Keratinocyte (primary cell): Measurements from ENCODE around the gene KRTAP10-6. TPM values are rescaled to one million over a fixed set of nuclear protein-coding genes. Genes with fewer than 3 reads are reported as not detected.
"Not testable (repeated sequence)": the region's sequence is repeated elsewhere in the genome, so short reads cannot be mapped to it uniquely, and the experiment has no call there.

Experiments used
- DNase-seq: peaks from one replicate; pipeline ENCODE4 v3.0.0-alpha.2; 2011; ENCODE audit warnings: low read depth, missing footprints, low spot score
- FAIRE-seq: peaks from 2 replicates; lab custom pipeline; 2011; peaks lifted over from hg19 to GRCh38; lab: Jason Lieb, UNC
- H2AFZ ChIP-seq: 2 replicates; pipeline ENCODE4 v1.6.0; 2012; ENCODE audit warnings: low read length, control low read depth, inconsistent platforms; ENCODE audit not compliant: control insufficient read depth
- H3K27ac ChIP-seq: 2 replicates; pipeline ENCODE4 v1.5.1; 2011; ENCODE audit warnings: low read length; ENCODE audit not compliant: control insufficient read depth, insufficient read depth
- H3K27me3 ChIP-seq: 3 replicates; pipeline ENCODE4 v1.6.0; 2011; ENCODE audit warnings: low read length; ENCODE audit not compliant: control insufficient read depth, insufficient read depth; ENCODE audit errors: extremely low read depth
- H3K36me3 ChIP-seq, 2 experiments: 2 replicates in 1 of 2; 3 replicates in 1 of 2; pipeline ENCODE4 v1.5.1; 2011; ENCODE audit warnings: low read length in 2 of 2, mild to moderate bottlenecking in 1 of 2; ENCODE audit not compliant: control insufficient read depth in 2 of 2, insufficient read depth in 2 of 2; ENCODE audit errors: extremely low read depth in 1 of 2
- H3K4me1 ChIP-seq: 3 replicates; pipeline ENCODE4 v1.5.1; 2011; ENCODE audit warnings: low read length; ENCODE audit not compliant: control insufficient read depth, insufficient read depth; ENCODE audit errors: extremely low read depth
- H3K4me2 ChIP-seq: 3 replicates; pipeline ENCODE4 v1.6.0; 2011; ENCODE audit warnings: low read depth, low read length; ENCODE audit not compliant: control insufficient read depth, insufficient read depth; ENCODE audit errors: extremely low read depth
- H3K4me3 ChIP-seq, 3 experiments: fragments of 200-600 bp in 1 of 3; sonication (generic) in 1 of 3; 2 replicates in 2 of 3; 3 replicates in 1 of 3; pipeline ENCODE4 v1.5.1; 2011 to 2016; ENCODE audit warnings: low read length in 3 of 3, mild to moderate bottlenecking in 3 of 3, control low read depth in 2 of 3, inconsistent platforms in 1 of 3, low read depth in 1 of 3, mixed read lengths in 1 of 3, mixed run types in 1 of 3, moderate library complexity in 1 of 3; ENCODE audit not compliant: control insufficient read depth in 2 of 3, insufficient read depth in 2 of 3; ENCODE audit errors: extremely low read depth in 1 of 3
- H3K79me2 ChIP-seq: 2 replicates; pipeline ENCODE4 v1.6.0; 2012; ENCODE audit warnings: low read length; ENCODE audit not compliant: control insufficient read depth, insufficient read depth
- H3K9ac ChIP-seq: 3 replicates; pipeline ENCODE4 v1.6.0; 2011; ENCODE audit warnings: low read length; ENCODE audit not compliant: control insufficient read depth, insufficient read depth; ENCODE audit errors: extremely low read depth
- H3K9me1 ChIP-seq: 3 replicates; pipeline ENCODE4 v1.6.0; 2011; ENCODE audit warnings: low read length; ENCODE audit not compliant: control insufficient read depth, insufficient read depth; ENCODE audit errors: extremely low read depth
- H3K9me3 ChIP-seq: 2 replicates; pipeline ENCODE4 v1.5.1; 2012; ENCODE audit warnings: low read depth, low read length; ENCODE audit not compliant: control insufficient read depth
- H4K20me1 ChIP-seq: 3 replicates; pipeline ENCODE4 v1.6.0; 2011; ENCODE audit warnings: low read length; ENCODE audit not compliant: control insufficient read depth, insufficient read depth; ENCODE audit errors: extremely low read depth
- EZH2 ChIP-seq: IDR thresholded peaks from one replicate; pipeline ENCODE4 v1.6.1; 2012; ENCODE audit warnings: inconsistent platforms, mild to moderate bottlenecking, low read length, moderate library complexity
- dilution Hi-C: fragments of 300-500 bp; cut with MboI; formaldehyde crosslinking; loops from one replicate; pipeline ENCODE4 v1.7.0; 2020; ENCODE audit warnings: low sequenced_read_pairs; ENCODE audit not compliant: extremely low pct_ligation_motif_present
- polyA plus RNA-seq, 5 experiments: library from polyadenylated mRNA; depleted of rRNA in 3 of 5; stranded (reverse) in 3 of 5; stranded (forward) in 1 of 5; unstranded in 1 of 5; fragments of >200 nt; gene quantifications; 1 replicate in 1 of 5; 2 replicates in 3 of 5; 3 replicates in 1 of 5; pipeline versions ENCODE4 v1.2.1 to v1.2.3, GENCODE V29; 2011 to 2012; ENCODE audit warnings: missing spikeins in 2 of 5, low read depth in 1 of 5, low replicate concordance in 1 of 5
- TF ChIP-seq, protein P1 (sequence below), 3 experiments: IDR thresholded peaks in 1 of 3; conservative IDR thresholded peaks in 1 of 3; optimal IDR thresholded peaks in 1 of 3; 2 replicates in 2 of 3; 3 replicates in 1 of 3; pipeline versions ENCODE3 to v1.5.1; 2011; ENCODE audit warnings: low read length in 3 of 3, mild to moderate bottlenecking in 3 of 3, moderate library complexity in 2 of 3, control low read depth in 1 of 3, inconsistent platforms in 1 of 3; ENCODE audit not compliant: insufficient read depth in 2 of 3; ENCODE audit errors: extremely low read depth in 1 of 3

Gene KRTAP10-6
- polyA plus RNA-seq, 1 donor (not counting 4 experiments of a cell fraction or from before 2014, with no cell fraction given) = not detected

DNA sequence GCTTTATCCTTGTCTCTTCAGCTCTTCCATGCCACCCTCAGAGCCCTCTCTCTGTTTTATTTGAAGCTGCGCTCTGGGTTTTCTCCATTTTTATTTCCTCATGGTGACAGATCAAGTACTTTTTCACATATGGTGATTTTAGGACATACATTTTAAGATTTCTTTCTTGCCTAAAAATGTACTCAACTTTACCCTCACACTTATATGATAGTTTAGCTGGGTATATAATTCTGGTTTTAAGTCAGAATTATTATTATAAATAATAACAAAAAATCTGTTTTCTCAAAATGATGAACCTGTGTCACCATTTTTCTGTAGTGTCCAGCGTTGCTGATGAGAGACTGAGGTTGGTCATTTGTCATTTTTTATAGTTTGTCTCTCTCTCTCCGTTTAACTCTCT lies 11.1 kb downstream of the KRTAP10-6 start:
- peaks cover 11% of the 10 kb centered on the region for H3K9me3 ChIP-seq
- TF ChIP-seq, protein P1, sequence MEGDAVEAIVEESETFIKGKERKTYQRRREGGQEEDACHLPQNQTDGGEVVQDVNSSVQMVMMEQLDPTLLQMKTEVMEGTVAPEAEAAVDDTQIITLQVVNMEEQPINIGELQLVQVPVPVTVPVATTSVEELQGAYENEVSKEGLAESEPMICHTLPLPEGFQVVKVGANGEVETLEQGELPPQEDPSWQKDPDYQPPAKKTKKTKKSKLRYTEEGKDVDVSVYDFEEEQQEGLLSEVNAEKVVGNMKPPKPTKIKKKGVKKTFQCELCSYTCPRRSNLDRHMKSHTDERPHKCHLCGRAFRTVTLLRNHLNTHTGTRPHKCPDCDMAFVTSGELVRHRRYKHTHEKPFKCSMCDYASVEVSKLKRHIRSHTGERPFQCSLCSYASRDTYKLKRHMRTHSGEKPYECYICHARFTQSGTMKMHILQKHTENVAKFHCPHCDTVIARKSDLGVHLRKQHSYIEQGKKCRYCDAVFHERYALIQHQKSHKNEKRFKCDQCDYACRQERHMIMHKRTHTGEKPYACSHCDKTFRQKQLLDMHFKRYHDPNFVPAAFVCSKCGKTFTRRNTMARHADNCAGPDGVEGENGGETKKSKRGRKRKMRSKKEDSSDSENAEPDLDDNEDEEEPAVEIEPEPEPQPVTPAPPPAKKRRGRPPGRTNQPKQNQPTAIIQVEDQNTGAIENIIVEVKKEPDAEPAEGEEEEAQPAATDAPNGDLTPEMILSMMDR (optimal IDR thresholded peaks at IDR 0.05 in 1 of 3, IDR thresholded peaks at IDR 0.05 in 1 of 3, conservative IDR thresholded peaks at IDR 0.05 in 1 of 3; ENCODE audit: extremely low read depth in 1 of 3, insufficient read depth in 2 of 3, low read length in 3 of 3) = no peak
- TF ChIP-seq EZH2 = no peak
- no peaks in the 10 kb centered on the region for H3K4me1 ChIP-seq
- H3K4me2 ChIP-seq = no peak overlapping the region
- DNase-seq (no peak), FAIRE-seq (no peak)
- dilution Hi-C loops = no loop called here
- H3K4me3 ChIP-seq = no peak overlapping the region
- H3K27me3 ChIP-seq = no peaks in the 10 kb centered on the region
- no peaks in the 10 kb centered on the region for H3K9me1 ChIP-seq
- no peaks in the 10 kb centered on the region for H3K79me2 ChIP-seq
- H4K20me1 ChIP-seq = no peaks in the 10 kb centered on the region
- no peaks in the 10 kb centered on the region for H3K36me3 ChIP-seq
- H3K27ac ChIP-seq = no peak overlapping the region
- no peak overlapping the region for H2AFZ ChIP-seq
- H3K9ac ChIP-seq = no peak overlapping the region

DNA sequence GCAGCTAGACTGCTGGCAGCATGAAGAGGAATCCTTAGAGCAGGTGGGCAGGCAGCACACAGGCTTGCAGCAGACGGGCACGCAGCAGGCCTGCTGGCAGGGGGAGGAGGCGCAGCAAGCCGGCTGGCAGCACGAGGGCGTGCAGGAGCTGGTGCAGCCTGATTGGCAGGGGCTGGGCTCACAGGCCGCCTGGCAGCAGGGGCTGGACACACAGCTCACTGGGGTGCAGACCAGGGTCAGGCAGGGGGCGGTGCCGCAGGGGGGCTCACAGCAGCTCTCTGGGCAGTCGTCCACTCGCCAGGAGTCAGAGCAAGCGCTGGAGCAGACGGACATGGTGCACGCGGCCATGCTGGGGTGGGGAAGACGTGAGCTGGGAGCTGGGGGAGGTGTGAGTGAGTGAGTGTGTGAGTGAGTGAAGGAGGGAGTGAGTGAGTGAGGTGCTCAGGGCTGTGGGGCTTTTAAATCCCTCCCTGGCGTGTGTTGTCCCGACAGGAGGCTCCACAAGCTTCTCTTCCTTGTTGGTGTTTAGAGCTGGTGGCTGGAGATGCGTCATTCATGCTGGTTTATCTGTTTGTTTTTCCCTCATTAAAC lies 12.0 kb downstream of the KRTAP10-6 start, which contains the start of gene KRTAP10-5:
TSS of gene KRTAP10-5 (minus strand) at position 374 of the 591 bp plus-strand sequence. CDS start at position 348, 26 bp downstream.
- H3K4me2 ChIP-seq, H3K79me2 ChIP-seq, H3K9me1 ChIP-seq, FAIRE-seq, H3K27me3 ChIP-seq, H4K20me1 ChIP-seq, H3K9ac ChIP-seq, dilution Hi-C loops, H3K4me1 ChIP-seq, H3K4me3 ChIP-seq, DNase-seq, H3K27ac ChIP-seq, H2AFZ ChIP-seq, H3K36me3 ChIP-seq: not testable (repeated sequence)
- H3K9me3 ChIP-seq = peaks cover 11% of the 10 kb centered on the region

DNA sequence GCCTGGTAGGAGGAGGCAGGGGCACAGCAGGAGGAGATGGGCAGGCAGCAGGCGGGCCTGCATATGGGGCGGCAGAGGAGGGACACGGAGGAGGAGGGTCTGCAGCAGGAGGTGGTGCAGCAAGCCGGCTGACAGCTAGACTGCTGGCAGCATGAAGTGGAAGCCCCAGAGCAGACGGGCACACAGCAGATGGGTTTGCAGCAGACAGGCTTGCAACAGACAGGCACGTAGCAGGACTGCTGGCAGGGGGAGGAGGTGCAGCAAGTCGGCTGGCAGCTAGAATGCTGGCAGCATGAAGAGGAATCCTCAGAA lies 12.5 kb downstream of the KRTAP10-6 start:
- H2AFZ ChIP-seq = no peak overlapping the region
- DNase-seq = no peak
- H3K27me3 ChIP-seq = no peaks in the 10 kb centered on the region
- no peaks in the 10 kb centered on the region for H3K4me1 ChIP-seq
- H3K9ac ChIP-seq = no peak overlapping the region
- no peak overlapping the region for H3K4me2 ChIP-seq
- H3K27ac ChIP-seq = no peak overlapping the region
- TF ChIP-seq, protein P1 (optimal IDR thresholded peaks at IDR 0.05 in 1 of 3, IDR thresholded peaks at IDR 0.05 in 1 of 3, conservative IDR thresholded peaks at IDR 0.05 in 1 of 3; ENCODE audit: extremely low read depth in 1 of 3, insufficient read depth in 2 of 3, low read length in 3 of 3) = no peak
- no peak for TF ChIP-seq EZH2
- no peaks in the 10 kb centered on the region for H4K20me1 ChIP-seq
- dilution Hi-C loops = no loop called here
- peaks cover 11% of the 10 kb centered on the region for H3K9me3 ChIP-seq
- no peaks in the 10 kb centered on the region for H3K36me3 ChIP-seq
- no peaks in the 10 kb centered on the region for H3K79me2 ChIP-seq
- H3K4me3 ChIP-seq = no peak overlapping the region
- FAIRE-seq = no peak
- H3K9me1 ChIP-seq = no peaks in the 10 kb centered on the region
